GM19372 (cell line): ENCODE results near the gene ANO6.
"Not testable (repeated sequence)": the region's sequence is repeated elsewhere in the genome, so short reads cannot be mapped to it uniquely, and the experiment has no call there.

Source experiments
- ATAC-seq: cut with Tn5 transposase; IDR thresholded peaks from one replicate; pipeline ENCODE4 v1.9.1; 2021; ENCODE audit warnings: mild to moderate bottlenecking, low read depth, moderate library complexity; ENCODE audit not compliant: unreplicated experiment

Gene ANO6

GRCh38 chr12:45215419-45216229 is at the start of gene ANO6:
TSS of gene ANO6 (plus strand) at chr12:45216095. CDS start at chr12:45216322, 227 bp downstream.
- ATAC-seq = peak; percentile 58

- no peak for ATAC-seq
Measured at GRCh38 chr12:45168976-45169375, 46.9 kb upstream of the ANO6 start.

DNA sequence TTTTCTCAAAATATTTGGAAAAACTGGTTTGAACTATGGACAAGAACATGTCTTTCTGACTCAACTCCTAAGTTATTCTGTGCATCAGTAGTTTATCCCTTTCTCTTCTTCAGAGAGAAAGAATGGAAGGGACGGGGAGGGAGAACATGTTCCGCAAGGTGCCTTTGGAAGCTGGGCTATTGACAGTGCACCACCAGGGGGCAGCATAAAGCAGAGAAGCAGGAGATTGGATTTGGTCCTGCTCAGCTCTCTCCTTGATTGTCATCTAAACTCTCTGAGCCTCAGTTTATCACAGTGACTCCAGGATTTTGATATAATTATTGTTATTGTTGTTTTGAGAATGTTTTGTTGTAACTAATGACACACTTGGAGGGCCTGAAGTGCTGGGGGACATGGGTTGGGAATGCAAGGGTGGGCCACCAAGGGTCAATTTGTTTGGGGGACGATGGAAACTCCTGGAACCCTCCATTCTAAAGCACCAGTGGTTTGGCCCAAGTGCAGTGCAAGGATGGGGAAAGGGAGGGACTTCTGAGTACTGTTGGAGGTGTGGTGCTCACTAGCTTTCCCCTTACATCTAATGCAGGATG is 45.3 kb upstream of the ANO6 start:
- ATAC-seq = peak; percentile 76

- not testable (repeated sequence) for ATAC-seq
Measured at GRCh38 chr12:45173293-45173692, 42.6 kb upstream of the ANO6 start.

DNA sequence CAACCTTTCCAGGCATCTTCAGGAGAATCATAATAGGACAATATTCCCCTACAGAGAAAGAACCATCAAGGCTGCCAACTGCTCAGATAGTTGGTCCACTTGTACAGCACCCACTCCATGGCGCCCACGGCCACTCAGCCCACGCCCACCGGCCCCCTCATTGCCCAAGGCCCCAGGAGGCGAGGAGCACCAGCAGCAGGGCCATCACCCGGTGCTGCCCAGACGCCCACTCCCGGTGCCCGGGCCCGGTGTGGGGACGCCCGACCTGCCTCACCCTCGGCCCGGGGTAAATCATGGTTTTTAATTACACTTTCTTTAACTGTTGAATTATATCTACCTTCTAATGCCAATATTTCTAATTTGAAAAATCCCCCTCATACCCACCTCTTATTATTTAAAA is 41.3 kb upstream of the ANO6 start:
- ATAC-seq = no peak

DNA sequence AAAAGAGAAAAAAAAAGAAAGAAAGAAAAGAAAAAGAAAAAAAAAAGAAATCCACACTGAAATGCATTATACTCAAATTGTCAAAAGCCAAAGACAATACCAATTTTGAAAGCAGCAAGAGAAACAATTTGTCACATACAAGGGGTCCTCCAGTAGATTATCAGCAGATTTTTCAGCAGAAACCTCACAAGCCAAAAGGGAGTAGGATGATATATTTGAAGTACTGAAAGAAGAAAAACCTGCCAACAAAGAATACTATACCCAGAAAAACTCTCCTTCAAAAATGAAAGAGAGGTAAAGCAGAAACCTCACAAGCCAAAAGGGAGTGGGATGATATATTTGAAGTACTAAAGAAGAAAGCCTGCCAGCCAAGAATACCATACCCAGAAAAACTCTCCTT is 37.1 kb upstream of the ANO6 start:
- no peak for ATAC-seq

GRCh38 chr12:45182511-45182910 is 33.4 kb upstream of the ANO6 start:
- ATAC-seq = no peak

GRCh38 chr12:45183246-45183645 is 32.6 kb upstream of the ANO6 start:
- ATAC-seq = no peak

- ATAC-seq = no peak
Measured at GRCh38 chr12:45184147-45184963, 31.5 kb upstream of the ANO6 start.

GRCh38 chr12:45186762-45187161 is 29.1 kb upstream of the ANO6 start:
- no peak for ATAC-seq

GRCh38 chr12:45189766-45190403 is 26.0 kb upstream of the ANO6 start:
- ATAC-seq = no peak

GRCh38 chr12:45191239-45191638 is 24.7 kb upstream of the ANO6 start:
- no peak for ATAC-seq

GRCh38 chr12:45192707-45193106 is 23.2 kb upstream of the ANO6 start:
- no peak for ATAC-seq

GRCh38 chr12:45200491-45201043 is 15.3 kb upstream of the ANO6 start:
- ATAC-seq = no peak

GRCh38 chr12:45203767-45204166 is 12.1 kb upstream of the ANO6 start:
- no peak for ATAC-seq

DNA sequence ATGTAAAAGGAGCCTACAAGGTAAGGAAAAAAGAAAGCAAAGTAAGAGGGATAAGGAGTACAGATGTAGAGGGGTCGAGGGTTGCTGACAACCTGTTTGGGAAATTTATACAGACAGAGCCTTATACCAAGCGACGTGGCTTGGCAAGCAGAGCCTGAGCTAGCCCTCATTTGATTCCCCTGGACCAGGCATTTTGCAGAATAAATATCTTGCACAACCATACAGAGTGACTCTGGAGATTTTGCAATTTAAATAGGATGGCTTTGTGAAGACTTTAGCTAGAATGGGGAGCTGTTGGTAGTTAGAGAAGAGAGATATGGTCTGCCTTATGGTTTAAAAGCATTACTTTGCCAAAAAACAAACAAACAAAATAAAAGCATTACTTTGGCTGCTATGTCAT is 11.1 kb upstream of the ANO6 start:
- no peak for ATAC-seq

DNA sequence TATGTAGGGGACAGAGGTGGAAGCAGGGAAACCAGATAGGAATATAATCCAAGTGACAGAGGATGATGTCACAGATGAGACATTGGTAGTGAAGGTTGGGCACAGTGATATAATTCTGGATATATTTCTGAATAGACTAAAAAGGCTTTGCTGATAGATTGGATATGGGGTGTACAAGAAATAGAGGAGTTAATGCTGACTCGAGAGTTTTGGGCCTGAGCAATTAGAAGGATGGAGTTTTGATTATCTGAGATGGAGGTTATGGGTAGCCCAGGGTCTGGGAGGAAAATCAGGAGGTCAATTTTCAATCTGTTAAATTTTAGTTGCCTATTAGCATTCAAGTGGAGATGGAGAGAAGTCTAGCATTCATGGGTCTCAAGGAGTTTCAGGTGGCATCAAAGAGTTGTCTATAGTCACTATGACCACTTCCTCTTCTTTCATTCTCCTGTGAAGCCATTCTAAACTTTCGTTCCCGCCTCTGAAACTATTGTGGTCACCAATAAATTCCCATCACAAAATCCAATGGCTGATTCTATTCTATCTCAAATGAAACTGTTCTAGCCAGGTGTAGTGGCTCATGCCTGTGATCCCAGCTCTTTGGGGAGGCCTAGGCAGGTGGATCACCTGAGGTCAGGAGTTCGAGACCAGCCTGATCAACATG is 10.6 kb upstream of the ANO6 start:
- no peak for ATAC-seq

- ATAC-seq = no peak
Measured at GRCh38 chr12:45208604-45209487, 7.0 kb upstream of the ANO6 start.

- ATAC-seq = no peak
Measured at GRCh38 chr12:45209784-45210183, 6.1 kb upstream of the ANO6 start.
